HG02870 (cell line): Measurements from ENCODE around the gene SCLY.
"Not testable (repeated sequence)": the region's sequence is repeated elsewhere in the genome, so short reads cannot be mapped to it uniquely, and the experiment has no call there.

Source experiments
- ATAC-seq: cut with Tn5 transposase; IDR thresholded peaks from one replicate; pipeline ENCODE4 v1.9.1; 2021; ENCODE audit warnings: mild to moderate bottlenecking, moderate library complexity; ENCODE audit not compliant: unreplicated experiment

Gene SCLY

DNA sequence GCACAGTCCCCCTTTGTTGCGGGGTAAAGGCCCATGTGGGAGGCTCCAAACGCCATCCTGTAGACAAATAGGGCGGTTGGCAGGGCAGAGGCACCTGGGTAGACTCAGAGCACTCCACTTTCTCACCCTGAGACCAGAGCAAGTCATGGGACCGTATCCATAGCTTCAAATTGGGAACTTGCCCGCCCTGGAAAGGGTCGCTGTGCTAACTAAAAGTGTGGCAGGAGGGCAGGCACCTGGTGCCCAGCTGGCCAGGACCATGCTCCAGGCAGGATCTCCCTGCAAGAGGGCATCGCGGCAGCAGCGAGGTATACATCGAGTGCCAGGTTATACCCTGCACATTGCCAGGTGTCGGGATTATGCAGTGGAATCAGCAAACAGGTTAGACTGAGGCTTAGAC, 20.8 kb upstream of the SCLY start:
- no peak for ATAC-seq

DNA sequence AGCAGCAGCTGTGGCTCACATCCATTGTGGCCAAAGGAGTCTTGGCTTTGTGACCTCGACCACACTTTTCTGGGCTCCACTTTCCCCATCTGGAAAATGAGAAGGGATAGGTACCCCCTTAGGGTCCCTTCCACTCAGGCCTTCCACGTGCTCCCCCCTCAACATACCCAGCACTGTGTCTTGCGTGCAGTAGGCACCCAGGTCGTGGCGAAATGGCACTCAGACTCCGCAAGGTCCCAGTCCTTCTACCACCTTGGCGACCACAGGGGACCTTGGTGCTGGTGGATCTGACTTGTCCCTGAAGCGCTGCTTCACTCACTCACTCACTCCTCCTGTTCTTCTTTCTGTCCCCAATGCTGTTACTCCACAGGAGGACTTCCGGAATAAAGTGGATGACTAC, 19.9 kb upstream of the SCLY start:
- ATAC-seq = no peak

DNA sequence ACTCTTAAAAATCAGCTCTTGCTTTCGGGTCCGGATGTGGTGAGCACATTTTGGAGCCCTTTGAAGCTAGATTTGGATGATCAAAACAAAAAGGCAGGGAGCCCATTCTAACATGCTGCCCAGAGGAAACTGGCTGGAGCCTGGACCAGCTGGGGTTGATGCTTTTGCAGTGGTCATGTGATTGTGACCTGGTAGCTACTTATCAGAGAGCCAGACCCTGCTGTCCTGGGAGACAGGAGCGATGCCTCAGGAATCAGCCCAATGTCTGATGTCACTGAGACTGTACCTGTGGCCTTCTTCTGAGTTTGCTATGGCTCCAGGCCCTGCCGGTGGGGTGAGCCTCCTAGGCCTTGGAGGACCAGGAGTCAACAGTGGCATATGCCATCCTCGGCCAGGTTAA, 18.7 kb upstream of the SCLY start:
- ATAC-seq = no peak

DNA sequence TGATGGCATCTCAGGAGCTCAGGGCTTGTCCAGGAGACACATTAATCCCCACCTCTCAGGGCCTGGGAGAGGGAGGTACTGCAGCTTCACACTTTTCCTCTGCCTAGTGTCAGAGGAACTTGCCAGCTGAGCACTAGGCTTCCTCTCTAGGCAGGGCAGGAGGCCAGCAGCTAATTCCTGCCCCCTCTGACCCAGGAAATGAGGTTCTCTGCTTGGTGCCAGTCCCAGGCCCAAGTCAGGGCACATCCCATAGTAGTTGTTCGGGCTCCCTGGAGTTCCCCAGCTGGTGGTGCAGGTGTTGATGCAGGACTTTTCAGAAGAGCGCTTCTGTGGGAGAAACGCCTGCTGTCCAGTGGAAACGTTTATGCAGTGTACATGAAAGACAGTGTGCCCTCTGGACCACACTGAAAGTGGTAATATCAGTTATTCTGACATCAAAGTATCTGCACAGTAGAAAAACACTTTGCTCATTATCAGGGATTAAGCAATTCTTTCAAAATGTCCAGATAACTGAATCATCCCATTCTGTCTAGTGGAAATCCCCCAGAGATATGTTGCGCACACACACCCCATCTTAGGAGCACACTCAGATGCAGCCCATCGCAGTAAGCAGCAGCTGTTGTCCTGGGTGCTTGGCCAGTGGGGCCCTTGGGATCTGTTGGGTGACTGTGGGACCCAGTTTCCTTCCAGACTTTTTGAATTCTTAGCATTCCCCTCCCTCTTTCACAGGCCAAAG, 17.8 kb upstream of the SCLY start:
- ATAC-seq = no peak

DNA sequence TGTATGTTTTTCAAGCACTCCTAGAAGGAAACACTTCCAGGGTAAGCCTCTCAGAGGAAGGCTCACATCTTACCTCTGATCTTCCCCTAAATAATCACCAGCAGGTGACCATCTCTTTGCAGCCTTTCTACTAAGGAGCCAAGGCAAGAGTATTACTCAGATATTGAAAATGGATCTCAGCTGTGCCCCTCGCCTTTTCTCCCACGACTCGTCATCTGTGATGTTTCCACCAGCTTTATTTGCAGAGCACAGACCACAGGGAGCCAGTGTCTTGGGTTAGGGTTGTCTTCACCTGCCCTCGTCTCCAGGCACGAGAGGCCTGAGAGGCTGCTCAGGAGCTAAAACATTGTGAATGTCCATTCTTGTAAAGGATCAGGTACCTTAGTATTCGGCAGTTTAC, 16.9 kb upstream of the SCLY start:
- no peak for ATAC-seq

DNA sequence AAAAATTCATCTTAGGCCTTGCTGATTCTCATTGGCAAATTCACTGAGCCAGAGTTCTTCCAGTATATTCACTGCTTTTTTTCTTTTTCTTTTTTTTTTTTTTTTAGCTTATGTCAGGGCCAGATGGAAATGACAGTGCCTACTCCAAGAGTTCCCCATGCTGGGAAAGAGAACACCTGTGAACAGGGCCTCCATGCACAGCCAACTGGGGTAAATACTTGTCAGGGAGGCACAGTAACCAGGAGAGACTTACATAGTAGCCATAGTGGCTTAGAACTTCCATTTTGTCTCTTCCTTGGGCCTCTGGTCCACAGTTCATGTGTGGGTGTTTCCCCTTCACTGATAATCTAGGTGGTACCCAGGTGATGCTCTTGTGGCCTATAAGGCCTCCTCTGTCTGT, 15.2 kb upstream of the SCLY start:
- ATAC-seq = no peak

DNA sequence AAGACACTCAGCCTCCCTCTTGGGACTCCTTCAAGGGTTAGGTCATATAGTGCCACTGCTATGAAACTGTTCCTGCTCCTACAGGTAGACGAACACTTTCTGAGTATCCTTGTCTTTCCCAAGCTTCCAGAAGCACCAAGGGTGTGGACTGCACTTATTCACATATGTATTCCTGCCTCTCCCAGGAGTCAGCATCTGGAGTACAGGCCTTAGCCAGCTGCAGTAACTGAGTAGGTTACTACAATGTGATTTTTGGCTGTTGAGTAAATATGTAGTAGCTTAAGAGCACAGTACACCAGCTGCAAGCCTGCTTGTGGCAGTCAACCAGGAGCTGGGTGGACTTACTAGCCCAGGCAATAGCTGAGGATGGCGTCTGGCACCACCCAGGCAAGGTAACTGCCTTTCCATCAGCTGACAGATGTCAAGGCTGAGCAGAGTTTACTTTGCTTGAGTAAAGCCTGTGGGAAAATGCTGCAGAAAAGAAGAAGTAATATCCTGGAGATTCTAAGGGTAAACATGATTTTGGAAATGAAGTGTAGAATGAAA, 14.0 kb upstream of the SCLY start:
- no peak for ATAC-seq

DNA sequence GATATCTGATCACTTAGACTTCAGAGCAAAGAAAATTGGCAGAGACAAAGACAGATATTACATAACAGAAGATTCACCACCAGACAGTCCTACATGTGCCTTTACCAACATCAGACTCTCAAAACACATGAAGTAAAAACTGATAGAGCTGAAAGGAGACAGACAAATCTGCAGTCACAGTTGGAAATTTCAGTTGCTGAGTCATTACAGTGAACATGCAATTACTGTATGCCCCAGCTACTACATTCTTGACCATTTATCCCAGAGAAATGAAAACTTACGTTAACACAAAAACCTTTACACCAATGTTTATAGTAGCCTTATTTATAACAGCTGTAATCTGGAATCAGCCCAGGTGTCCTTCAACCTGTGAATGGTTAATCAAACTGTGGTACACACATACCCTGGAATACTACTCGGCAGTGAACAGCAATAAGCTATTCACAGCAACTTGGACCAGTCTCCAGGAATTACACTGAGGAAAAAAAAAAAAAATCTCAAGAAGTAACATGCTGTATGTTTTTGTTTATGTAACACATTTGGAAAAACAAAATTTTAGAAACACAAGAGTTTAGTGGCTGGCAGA, 7.5 kb upstream of the SCLY start:
- no peak for ATAC-seq

DNA sequence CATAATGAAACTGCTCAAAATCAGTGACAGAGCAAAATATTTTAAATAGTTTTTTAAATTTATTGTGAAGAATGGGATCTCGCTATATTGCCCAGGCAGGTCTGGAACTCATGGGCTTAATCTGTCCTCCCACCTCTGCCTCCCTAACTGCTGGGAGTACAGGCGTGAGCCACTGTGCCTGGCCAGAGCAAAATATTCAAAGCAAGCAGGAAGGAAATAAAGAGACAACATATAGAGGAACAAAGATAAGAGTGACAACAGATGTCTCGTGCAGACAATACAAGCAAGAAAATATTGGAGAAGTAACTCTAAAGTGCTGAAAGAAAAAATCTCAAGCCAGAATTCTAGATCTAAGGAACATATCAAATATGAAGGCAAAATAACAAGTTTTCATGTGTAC, 5.0 kb upstream of the SCLY start:
- ATAC-seq = no peak

DNA sequence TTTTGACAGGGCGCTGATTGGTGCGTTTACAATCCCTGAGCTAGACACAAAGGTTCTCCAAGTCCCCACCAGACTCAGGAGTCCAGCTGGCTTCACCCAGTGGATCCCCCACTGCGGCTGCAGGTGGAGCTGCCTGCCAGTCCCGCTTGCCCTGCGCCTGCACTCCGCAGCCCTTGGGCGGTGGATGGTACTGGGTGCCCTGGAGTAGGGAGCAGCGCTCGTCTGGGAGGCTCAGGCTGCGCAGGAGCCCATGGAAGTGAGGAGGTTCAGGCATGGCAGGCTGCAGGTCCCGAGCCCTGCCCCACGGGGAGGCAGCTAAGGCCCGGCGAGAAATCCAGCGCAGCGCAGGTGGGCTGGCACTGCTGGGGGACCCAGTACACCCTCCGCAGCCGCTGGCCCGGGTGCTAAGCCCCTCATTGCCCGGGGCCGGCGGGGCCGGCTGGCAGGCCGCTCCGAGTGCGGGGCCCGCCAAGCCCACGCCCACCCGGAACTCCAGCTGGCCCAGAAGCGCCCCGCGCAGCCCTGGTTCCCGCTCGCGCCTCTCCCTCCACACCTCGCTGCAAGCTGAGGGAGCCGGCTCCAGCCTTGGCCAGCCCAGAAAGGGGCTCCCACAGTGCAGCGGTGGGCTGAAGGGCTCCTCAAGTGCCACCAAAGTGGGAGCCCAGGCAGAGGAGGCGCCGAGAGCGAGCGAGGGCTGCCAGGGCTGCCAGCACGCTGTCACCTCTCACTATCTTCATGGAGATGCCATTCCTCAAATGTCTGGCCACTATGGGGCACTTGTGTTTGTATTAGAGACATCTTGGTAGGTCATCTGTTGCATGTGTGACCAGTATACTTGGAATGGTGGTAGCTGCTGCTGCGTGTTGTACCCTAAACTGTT, 2.9 kb upstream of the SCLY start:
- not testable (repeated sequence) for ATAC-seq

DNA sequence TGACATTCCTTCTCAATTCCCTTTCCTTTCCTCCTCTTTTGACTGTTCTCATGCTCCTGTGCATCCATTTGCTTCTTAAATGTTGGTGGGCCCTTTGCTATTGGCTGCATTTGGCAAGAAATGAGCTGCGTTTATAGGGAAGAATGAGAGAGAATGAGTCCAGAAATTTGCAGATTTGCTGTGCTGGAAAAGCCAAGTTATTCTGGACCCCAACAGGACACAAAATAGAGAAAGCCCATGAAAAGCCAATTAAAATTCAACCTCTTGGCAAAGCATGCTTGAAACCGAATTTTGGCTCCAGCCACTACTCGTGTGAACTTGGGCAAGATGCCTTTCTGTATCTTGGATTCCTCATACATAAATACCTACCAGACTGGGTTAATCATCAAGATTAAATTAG, 1.3 kb upstream of the SCLY start:
- ATAC-seq = no peak

DNA sequence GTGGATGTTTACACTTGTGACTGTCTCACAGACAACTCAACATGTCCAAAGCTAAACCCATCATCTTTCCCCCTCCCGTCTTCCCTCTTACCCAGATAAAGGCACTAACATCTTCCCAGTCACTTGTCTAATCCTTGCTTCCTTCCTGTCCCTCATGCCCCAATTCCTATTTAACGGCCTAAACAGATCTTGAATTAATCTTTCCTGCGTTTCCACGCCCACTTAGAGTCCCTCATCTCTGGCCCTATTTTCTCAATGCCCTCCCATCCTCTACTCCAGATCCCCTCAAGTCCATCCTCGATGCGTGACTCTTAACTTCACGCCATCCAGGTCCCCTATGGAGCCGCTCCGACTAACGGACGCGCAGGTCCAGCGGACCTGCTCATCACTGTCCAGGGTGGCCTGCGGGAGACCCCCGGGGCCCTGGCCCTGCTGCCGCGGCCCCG, 682 bp upstream of the SCLY start:
- ATAC-seq = no peak

DNA sequence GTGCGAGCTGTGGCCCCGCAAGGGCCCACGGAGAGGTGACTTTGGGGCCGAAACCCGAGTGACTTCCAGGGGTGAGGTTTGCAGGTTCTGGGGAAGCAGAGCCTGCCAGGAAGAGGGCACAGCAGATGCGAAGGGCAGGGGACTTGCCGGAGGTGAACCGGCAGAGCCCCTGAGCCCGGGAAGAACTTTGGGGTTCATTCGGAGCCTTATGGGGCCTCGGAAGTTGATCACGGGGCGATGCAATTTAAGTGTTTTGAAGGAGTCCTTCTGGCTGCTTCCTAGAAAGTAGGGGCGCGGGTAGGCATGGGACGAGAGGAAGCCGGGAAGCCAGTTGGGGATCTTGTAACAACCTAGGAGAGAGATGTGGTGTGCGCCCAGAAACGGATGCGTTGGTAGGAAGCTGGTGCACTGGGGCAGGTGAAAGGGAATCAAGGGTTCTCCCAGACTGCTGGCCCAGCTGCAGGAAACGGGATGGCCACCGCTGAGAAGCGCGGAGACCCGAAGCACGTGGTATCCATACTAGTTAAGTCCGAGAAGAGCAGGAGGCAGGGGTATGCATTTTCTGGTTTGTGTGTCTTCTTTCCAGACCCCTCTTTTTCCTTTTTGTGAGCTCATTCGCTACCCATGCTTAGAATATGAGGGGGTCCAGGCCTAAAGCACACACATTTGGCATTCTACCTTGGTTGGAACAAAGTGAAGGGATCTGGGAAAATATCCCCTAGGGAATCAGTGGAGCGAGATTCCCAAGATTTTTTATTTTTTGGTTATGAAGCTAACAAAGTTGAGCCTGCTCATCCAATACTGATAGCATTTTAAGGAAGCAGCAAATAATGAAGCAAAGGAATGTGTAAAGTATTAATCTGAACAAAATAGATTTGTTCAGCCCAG, 758 bp downstream of the SCLY start:
- ATAC-seq = peak; percentile 4

DNA sequence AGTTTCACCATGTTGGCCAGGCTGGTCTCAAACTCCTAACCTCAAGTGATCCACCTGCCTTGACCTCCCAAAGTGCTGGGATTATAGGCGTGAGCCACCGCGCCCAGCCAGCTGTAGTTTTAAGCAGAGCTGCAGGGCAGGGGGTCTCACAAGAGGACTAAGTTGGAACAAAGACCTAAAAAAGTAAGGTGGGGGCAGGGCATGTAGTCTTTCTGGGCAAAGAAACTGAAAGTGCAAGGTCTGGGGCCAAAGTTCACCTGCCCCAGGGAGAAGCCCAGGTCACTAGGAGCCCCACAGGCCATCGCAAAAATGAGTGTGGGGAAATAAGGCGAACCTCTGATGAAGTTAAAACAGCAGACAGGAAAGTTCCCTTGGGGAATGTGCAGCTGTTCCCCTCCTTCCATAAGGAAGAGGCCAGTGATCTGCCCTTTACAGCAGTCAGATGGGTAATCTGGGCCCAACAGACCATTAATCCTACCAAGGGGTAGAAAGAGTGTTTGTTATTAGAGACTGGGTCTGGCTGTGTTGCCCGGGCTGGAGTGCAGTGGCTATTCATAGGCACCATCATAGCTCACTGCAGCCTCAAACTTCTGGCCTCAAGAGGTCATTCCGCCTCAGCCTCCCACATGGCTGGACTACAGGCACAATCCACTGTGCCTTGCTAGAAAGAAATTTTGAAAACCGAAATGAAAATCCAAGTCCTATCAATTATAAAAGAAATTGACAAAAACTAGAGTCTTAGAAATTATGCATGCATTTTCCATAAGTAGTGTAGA, 2.8 kb downstream of the SCLY start:
- ATAC-seq = no peak

DNA sequence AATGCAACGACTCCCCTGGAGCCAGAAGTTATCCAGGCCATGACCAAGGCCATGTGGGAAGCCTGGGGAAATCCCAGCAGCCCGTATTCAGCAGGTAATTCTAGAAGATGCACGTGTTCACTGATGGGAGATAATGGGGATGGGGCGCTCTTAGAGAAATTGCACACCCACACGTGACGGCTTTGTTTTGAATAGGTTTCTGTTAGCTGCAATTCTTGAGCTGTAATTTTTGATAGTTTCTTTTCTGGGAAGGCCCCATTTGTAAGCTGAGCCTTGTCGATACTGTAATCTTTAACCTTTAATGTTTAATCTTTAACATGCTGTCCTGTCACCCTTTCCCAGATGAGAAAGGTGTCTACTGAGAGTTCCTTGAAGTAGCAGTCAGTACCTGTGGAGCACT, 3.6 kb downstream of the SCLY start:
- ATAC-seq = no peak

DNA sequence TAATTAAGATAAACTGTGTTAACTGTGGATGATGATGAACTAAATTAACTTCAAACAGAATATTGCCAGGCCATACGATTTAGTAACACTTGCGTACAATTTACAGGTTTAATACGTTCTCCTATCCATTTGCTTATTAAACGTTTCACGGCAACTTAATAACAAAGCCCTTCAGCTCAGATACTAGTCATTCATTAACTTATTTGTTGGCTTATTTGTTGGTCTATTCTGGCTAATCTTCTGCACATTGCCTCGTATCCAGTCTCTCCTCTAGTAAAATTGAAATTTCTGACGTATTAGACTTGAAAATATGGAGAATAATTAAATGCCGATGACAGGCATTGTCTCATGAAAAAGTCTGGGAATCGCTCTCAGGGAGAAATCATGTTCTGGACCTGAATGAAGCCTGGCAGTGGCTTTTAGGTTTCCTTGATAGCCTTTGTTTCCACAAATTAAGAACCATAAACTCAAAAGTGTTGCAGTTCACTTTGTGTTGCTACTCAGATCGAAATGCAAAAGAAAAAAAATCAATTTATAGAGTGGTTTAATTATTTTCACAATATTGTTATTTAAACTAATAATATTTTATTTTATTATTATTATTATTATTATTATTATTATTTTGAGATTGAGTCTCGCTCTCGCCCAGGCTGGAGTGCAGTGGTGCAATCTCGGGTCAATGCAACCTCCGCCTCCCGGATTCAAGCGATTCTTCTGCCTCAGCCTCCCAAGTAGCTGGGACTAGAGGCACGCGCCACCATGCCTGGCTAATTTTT, 4.5 kb downstream of the SCLY start:
- no peak for ATAC-seq

DNA sequence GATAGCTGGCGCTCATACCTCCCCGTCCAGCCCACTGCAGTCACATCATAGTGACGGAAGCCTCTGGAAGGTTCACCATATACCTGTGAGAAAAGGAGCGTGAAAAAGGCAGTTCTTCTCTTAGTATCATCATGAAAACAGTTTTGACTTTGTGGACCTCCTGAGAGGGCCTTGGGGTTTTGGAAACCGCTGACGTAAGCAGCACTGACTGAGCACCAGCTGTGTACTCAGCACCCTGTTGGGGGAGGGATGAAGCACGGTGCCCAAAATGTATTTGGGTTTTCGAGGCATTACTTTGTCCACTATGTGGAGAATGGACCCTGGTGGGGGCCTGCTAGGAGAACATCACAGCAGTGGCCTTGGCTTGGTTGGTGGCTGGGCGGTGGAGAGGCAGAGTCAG, 5.4 kb downstream of the SCLY start:
- no peak for ATAC-seq

DNA sequence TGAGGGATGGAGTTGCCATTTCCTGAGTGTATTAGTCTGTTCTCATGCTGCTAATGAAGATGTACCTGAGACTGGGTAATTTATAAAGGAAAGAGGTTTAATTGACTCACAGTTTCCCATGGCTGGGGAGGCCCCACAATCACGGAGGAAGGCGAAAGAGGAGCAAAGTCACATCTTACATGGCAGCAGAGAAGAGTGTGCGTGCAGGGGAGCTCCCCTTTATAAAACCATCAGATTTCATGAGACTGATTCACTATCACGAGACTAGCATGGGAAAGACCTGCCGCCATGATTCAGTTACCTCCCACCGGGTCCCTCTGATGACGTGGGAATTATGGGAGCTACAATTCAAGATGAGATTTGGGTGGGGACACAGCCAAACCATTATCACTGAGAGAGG, 5.9 kb downstream of the SCLY start:
- ATAC-seq = not testable (repeated sequence)

DNA sequence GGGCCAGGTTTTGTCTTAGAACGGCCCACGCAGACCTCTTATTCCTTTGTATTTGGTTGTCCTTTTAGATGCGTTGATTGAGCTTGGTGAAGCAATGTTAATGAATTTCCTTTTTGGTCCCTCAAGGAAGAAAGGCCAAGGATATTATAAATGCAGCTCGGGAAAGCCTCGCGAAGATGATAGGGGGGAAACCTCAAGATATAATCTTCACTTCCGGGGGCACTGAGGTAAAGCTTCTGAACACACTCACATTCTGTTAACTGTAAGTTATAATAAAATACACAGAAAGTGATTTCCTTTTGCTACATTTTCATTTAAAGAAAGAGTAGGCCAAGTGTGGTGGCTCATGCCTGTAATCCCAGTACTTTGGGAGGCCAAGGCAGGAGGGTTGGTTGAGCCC, 7.1 kb downstream of the SCLY start:
- no peak for ATAC-seq
